Ishikawa (cell line): Measurements from ENCODE around the gene RAB14.

Experiments used
- CEBPB ChIP-seq: IDR thresholded peaks from 2 replicates; pipeline ENCODE4 v1.6.1; 2012
- CREB1 ChIP-seq: IDR thresholded peaks from 2 replicates; pipeline ENCODE4 v1.6.1; 2012; ENCODE audit warnings: low read depth
- EGR1 ChIP-seq: IDR thresholded peaks from 2 replicates; pipeline ENCODE4 v1.6.1; 2012
- EP300 ChIP-seq: IDR thresholded peaks from 2 replicates; pipeline ENCODE4 v1.6.1; 2012; ENCODE audit warnings: borderline replicate concordance
- FOXM1 ChIP-seq: IDR thresholded peaks from 2 replicates; pipeline ENCODE4 v1.6.1; 2012; ENCODE audit warnings: low read depth, borderline replicate concordance
- NFIC ChIP-seq: IDR thresholded peaks from 2 replicates; pipeline ENCODE4 v1.6.1; 2012
- RAD21 ChIP-seq: IDR thresholded peaks from 2 replicates; pipeline ENCODE4 v1.6.1; 2012; ENCODE audit warnings: low read depth
- TAF1 ChIP-seq: IDR thresholded peaks from 2 replicates; pipeline ENCODE4 v1.6.1; 2012; ENCODE audit warnings: low read depth, mild to moderate bottlenecking
- TEAD4 ChIP-seq: IDR thresholded peaks from 2 replicates; pipeline ENCODE4 v1.6.1; 2012
- YY1 ChIP-seq: IDR thresholded peaks from 2 replicates; pipeline ENCODE4 v1.6.1; 2012; ENCODE audit warnings: low read depth
- ZBTB7A ChIP-seq: IDR thresholded peaks from 2 replicates; pipeline ENCODE4 v1.6.1; 2012; ENCODE audit warnings: low read depth
- TF ChIP-seq, protein P1 (sequence below): IDR thresholded peaks from 2 replicates; pipeline ENCODE4 v1.6.1; 2012
- TF ChIP-seq, protein P2 (sequence below): IDR thresholded peaks from 2 replicates; pipeline ENCODE4 v1.6.1; 2012; ENCODE audit warnings: low read depth, mild to moderate bottlenecking
- TF ChIP-seq, protein P3 (sequence below): IDR thresholded peaks from 2 replicates; pipeline ENCODE4 v1.6.1; 2012

Gene RAB14

DNA sequence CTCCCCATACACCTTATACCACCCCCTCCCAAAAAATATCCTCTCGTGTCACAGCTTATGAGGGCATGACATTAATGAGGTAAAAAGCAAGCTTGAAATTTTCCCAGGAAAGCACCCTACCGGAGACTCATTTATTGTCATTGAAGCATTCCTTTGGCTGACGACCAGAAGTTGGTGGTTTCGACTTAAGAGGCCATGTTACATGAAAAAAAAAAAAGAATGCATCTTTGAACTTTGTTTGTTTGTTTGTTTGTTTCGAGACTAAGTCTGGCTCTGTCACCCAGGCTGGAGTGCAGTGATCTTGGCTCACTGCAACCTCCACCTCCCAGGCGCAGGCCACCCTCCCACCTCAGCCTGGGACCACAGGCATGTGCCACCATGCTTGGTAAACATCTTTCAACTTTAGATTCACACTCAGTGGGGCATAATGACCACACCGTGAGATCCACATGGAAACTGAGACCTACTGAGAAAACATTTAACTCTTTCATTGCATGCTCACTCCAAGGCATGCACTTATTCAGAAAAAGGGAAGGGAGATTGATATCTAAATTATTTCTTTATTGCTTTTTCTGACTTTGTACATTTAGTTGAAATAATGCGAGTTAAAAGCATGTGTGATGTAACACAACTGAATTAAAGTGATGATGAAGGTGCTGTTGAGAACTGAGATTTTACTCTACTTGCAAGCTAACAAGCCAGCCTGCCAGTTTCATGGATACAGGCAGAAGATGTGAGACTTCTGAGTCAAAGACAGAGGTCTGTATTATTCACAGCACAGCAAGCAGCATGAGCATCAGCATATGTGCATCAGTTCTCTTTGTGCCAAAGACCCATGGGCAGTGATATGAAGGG, 5.1 kb upstream of the RAB14 start:
- TF ChIP-seq, protein P1, sequence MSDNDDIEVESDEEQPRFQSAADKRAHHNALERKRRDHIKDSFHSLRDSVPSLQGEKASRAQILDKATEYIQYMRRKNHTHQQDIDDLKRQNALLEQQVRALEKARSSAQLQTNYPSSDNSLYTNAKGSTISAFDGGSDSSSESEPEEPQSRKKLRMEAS, result no peak

DNA sequence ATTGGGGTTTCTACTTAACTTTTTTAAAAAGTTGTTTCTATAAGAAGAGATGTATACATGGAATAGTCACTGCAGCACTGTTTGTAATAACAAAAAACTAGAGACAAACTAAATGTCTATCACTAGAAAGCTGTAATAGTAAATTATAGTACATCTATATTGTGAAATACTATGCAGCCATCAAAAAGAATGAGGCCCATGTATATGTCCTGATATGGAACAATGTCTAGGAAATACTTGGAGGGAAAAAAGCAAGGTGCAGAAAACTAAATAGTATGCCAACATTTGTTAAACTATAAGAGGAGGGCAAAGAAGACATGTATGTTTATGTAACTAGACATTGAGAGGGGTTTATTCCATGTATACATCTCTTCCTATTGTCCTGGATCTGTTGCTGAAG, 2.9 kb upstream of the RAB14 start:
- TF ChIP-seq, protein P2, sequence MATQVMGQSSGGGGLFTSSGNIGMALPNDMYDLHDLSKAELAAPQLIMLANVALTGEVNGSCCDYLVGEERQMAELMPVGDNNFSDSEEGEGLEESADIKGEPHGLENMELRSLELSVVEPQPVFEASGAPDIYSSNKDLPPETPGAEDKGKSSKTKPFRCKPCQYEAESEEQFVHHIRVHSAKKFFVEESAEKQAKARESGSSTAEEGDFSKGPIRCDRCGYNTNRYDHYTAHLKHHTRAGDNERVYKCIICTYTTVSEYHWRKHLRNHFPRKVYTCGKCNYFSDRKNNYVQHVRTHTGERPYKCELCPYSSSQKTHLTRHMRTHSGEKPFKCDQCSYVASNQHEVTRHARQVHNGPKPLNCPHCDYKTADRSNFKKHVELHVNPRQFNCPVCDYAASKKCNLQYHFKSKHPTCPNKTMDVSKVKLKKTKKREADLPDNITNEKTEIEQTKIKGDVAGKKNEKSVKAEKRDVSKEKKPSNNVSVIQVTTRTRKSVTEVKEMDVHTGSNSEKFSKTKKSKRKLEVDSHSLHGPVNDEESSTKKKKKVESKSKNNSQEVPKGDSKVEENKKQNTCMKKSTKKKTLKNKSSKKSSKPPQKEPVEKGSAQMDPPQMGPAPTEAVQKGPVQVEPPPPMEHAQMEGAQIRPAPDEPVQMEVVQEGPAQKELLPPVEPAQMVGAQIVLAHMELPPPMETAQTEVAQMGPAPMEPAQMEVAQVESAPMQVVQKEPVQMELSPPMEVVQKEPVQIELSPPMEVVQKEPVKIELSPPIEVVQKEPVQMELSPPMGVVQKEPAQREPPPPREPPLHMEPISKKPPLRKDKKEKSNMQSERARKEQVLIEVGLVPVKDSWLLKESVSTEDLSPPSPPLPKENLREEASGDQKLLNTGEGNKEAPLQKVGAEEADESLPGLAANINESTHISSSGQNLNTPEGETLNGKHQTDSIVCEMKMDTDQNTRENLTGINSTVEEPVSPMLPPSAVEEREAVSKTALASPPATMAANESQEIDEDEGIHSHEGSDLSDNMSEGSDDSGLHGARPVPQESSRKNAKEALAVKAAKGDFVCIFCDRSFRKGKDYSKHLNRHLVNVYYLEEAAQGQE, result no peak
- no peak for TF ChIP-seq EP300

DNA sequence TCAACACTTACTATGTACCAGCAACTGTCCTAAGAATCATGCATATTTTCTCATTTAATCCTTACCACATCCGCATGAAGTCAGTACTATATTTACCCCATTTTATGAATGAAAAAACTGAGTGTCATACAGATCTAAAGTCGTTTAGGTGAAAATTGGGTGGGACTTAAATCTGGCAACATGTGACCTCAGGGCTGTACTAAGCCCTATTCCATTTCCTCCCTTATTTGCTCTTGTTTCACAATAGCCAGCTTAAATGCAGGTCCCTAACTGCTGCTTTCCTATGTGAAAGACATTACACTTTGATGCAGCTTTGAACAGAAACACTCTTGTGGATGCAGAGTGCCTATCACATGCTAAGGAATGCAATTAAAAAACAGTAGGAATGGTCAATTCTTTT, 2.5 kb upstream of the RAB14 start:
- TF ChIP-seq CREB1 (no peak), FOXM1 (no peak), TAF1 (no peak), ZBTB7A (no peak), RAD21 (no peak), YY1 (no peak), EP300 (no peak), TEAD4 (no peak)
- TF ChIP-seq, protein P2, result no peak

DNA sequence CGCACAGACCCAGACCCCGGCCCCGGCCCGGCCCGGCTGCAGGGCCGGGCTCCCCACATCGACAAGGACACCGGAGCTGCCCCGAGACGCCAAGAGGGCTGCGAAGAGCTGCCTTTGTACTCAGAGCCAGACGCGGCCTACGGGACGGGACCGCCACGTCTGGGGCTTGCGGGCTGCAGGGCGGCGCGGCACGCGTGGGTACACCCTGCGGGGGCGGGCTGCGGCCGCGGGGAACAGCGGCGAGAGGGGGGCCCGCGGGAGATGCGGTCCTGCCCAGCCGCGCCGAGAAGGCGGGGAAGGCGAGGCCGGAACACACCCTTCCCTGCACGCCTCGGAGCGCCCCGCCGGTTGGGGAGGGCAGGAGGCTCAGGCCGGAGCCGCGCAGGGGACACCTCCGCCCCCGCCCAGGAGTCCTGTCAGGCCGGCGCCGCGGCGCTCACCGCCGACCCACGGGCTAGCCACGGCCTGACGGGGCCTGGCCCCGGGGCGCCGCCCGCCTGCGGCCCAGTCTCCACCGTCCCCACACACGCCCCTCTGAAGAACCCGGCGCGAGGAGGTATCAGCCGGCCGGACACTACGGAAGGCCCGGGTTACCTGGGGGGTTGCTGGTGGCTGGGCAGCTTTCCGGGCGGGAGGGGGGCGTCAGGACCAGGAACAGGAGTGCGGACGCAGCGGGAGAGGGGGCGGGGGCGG, 478 bp downstream of the RAB14 start:
- TF ChIP-seq YY1 (no peak), EGR1 (peak; percentile 65)
- TF ChIP-seq, protein P3, sequence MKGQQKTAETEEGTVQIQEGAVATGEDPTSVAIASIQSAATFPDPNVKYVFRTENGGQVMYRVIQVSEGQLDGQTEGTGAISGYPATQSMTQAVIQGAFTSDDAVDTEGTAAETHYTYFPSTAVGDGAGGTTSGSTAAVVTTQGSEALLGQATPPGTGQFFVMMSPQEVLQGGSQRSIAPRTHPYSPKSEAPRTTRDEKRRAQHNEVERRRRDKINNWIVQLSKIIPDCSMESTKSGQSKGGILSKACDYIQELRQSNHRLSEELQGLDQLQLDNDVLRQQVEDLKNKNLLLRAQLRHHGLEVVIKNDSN, result 0 out of 2 replicates have a peak, but pooled peaks have one; percentile 6

DNA sequence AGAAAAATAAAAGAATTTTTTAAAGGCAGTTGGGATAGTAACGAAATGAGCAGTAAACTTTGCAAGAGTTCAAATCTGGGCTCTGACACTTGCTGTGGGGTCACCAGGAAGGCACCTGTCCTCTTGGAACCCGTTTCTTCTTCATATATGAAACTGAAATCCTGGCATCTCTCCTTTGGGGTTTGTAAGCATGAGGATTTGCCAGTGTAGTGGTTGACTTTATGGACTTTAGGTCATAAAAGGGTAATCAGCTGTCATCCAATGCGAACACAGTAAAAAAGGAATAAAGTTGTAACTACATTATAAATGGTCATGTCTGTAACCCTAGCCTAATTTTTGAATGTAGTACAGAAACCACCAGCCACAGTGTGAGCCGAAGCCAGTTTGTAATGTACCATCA, 1.3 kb downstream of the RAB14 start:
- TF ChIP-seq, protein P2, result no peak
- TF ChIP-seq TEAD4 (no peak), YY1 (no peak), NFIC (no peak), CREB1 (no peak), EP300 (no peak), CEBPB (no peak), ZBTB7A (no peak)
- TF ChIP-seq, protein P3, result no peak
- TF ChIP-seq, protein P1, result no peak
